SK-N-SH (cell line): ENCODE data around the gene PPP2R5C. TPM values are rescaled to one million over a fixed set of nuclear protein-coding genes. Genes with fewer than 3 reads are reported as not detected.

Experiments used
- CTCF ChIA-PET: fragments of 300-600, 350-600 bp; formaldehyde crosslinking; extraction: SDS; loops from one replicate; lab custom pipeline; 2021; lab: Yijun Ruan, JAX
- POLR2A ChIA-PET: fragments of 350-600 bp; sonication (Branson Sonifier 250); formaldehyde crosslinking; extraction: SDS; loops from one replicate; lab custom pipeline; 2020; ENCODE audit warnings: antibody characterized with exemption, inconsistent platforms; lab: Yijun Ruan, JAX
- DNase-seq: peaks from one replicate; pipeline ENCODE4 v3.0.0; 2012
- H2AFZ ChIP-seq: fragments of 200-600 bp; sonication (generic); 2 replicates; pipeline ENCODE4 v1.8.1; 2016; ENCODE audit warnings: antibody characterized with exemption, mild to moderate bottlenecking, low read depth
- H3F3A ChIP-seq: fragments of 200-600 bp; sonication (generic); replicated peaks from 2 replicates; pipeline ENCODE3; 2016; ENCODE audit warnings: antibody characterized with exemption, mild to moderate bottlenecking; ENCODE audit not compliant: insufficient read depth
- H3K27ac ChIP-seq, 2 experiments: fragments of 200-500 bp in 1 of 2; fragments of 200-600 bp in 1 of 2; sonication (Bioruptor generic) in 1 of 2; sonication (generic), shearing (Covaris generic) in 1 of 2; 2 replicates each; pipeline versions ENCODE4 v1.5.1 to v1.6.1; 2014 to 2016; ENCODE audit warnings: low read depth in 2 of 2, inconsistent platforms in 1 of 2, low read length in 1 of 2, mild to moderate bottlenecking in 1 of 2, mixed read lengths in 1 of 2
- H3K27me3 ChIP-seq: fragments of 200-600 bp; sonication (generic), shearing (Covaris generic); 2 replicates; pipeline ENCODE4 v1.6.1; 2016; ENCODE audit warnings: mixed run types; ENCODE audit not compliant: insufficient read depth
- H3K36me3 ChIP-seq, 2 experiments: fragments of 200-500 bp in 1 of 2; fragments of 200-600 bp in 1 of 2; sonication (Bioruptor generic) in 1 of 2; sonication (generic) in 1 of 2; replicated peaks in 1 of 2; 2 replicates each; pipeline versions ENCODE3 to v1.5.1; 2014 to 2016; ENCODE audit warnings: low read length in 1 of 2, mild to moderate bottlenecking in 1 of 2; ENCODE audit not compliant: insufficient read depth in 2 of 2, control insufficient read depth in 1 of 2
- H3K4me1 ChIP-seq, 2 experiments: fragments of 200-500 bp in 1 of 2; fragments of 200-600 bp in 1 of 2; sonication (Bioruptor generic) in 1 of 2; sonication (generic), shearing (Covaris generic) in 1 of 2; 2 replicates each; pipeline versions ENCODE4 v1.5.1 to v1.6.1; 2014 to 2016; ENCODE audit warnings: low read depth in 1 of 2, low read length in 1 of 2, mixed run types in 1 of 2; ENCODE audit not compliant: insufficient read depth in 2 of 2, control insufficient read depth in 1 of 2
- H3K4me2 ChIP-seq: fragments of 200-600 bp; sonication (generic), shearing (Covaris generic); 2 replicates; pipeline ENCODE4 v1.6.1; 2017; ENCODE audit warnings: mixed run types
- H3K4me3 ChIP-seq, 2 experiments: fragments of 200-500 bp in 1 of 2; fragments of 200-600 bp in 1 of 2; sonication (Bioruptor generic) in 1 of 2; sonication (generic), shearing (Covaris generic) in 1 of 2; 2 replicates each; pipeline versions ENCODE4 v1.5.1 to v1.8.1; 2014 to 2016; ENCODE audit warnings: low read depth in 2 of 2, inconsistent platforms in 1 of 2, low read length in 1 of 2, mild to moderate bottlenecking in 1 of 2, mixed read lengths in 1 of 2, moderate library complexity in 1 of 2
- H3K79me2 ChIP-seq: fragments of 200-600 bp; sonication (generic); 2 replicates; pipeline ENCODE4 v1.8.1; 2017; ENCODE audit warnings: mild to moderate bottlenecking; ENCODE audit not compliant: insufficient read depth
- H3K9ac ChIP-seq: fragments of 200-600 bp; sonication (generic); 2 replicates; pipeline ENCODE4 v1.6.1; 2017; ENCODE audit warnings: mixed run types
- H3K9me2 ChIP-seq: fragments of 200-600 bp; sonication (generic); 2 replicates; pipeline ENCODE4 v1.6.1; 2017; ENCODE audit warnings: mixed run types
- H3K9me3 ChIP-seq: fragments of 200-600 bp; sonication (generic); 2 replicates; pipeline ENCODE4 v1.6.1; 2017; ENCODE audit warnings: mixed run types, mild to moderate bottlenecking, moderate library complexity
- H4K20me1 ChIP-seq: fragments of 200-600 bp; sonication (generic); 2 replicates; pipeline ENCODE4 v1.6.1; 2017; ENCODE audit warnings: mild to moderate bottlenecking, mixed run types; ENCODE audit not compliant: insufficient read depth
- CHD2 ChIP-seq: fragments of 150-350 bp; IDR thresholded peaks from 2 replicates; pipeline ENCODE4 v1.6.1; 2018; ENCODE audit warnings: low read length; ENCODE audit not compliant: partially characterized antibody
- CTCF ChIP-seq: fragments of 200-600 bp; sonication (generic); IDR thresholded peaks from 2 replicates; pipeline ENCODE4 v1.6.1; 2017; ENCODE audit warnings: antibody characterized with exemption, mild to moderate bottlenecking, moderate library complexity
- EP300 ChIP-seq, 2 experiments: IDR thresholded peaks; 2 replicates each; pipeline versions ENCODE4 v1.4.0 to v1.6.1; 2012; ENCODE audit warnings: borderline replicate concordance in 1 of 2, low read depth in 1 of 2, low read length in 1 of 2
- FOSL2 ChIP-seq: IDR thresholded peaks from 2 replicates; pipeline ENCODE4 v1.4.0; 2012; ENCODE audit warnings: low read depth, mild to moderate bottlenecking, moderate library complexity, borderline replicate concordance
- GABPA ChIP-seq: IDR thresholded peaks from 2 replicates; pipeline ENCODE4 v1.4.0; 2012; ENCODE audit warnings: low read depth, mild to moderate bottlenecking
- MEF2A ChIP-seq: IDR thresholded peaks from 2 replicates; pipeline ENCODE4 v1.4.0; 2012; ENCODE audit warnings: low read depth, borderline replicate concordance
- RAD21 ChIP-seq: IDR thresholded peaks from 2 replicates; pipeline ENCODE4 v1.6.1; 2012; ENCODE audit warnings: mild to moderate bottlenecking, low read length
- RFX5 ChIP-seq: IDR thresholded peaks from 2 replicates; pipeline ENCODE4 v1.6.1; 2012; ENCODE audit warnings: mild to moderate bottlenecking, improper control_type of control experiment, low read length
- RXRA ChIP-seq: IDR thresholded peaks from 2 replicates; pipeline ENCODE4 v1.4.0; 2012; ENCODE audit warnings: low read depth, mild to moderate bottlenecking, borderline replicate concordance
- TCF12 ChIP-seq: IDR thresholded peaks from 2 replicates; pipeline ENCODE4 v1.4.0; 2012
- TEAD4 ChIP-seq: IDR thresholded peaks from 2 replicates; pipeline ENCODE4 v1.4.0; 2012; ENCODE audit warnings: mild to moderate bottlenecking, borderline replicate concordance; ENCODE audit not compliant: insufficient read depth
- USF1 ChIP-seq: IDR thresholded peaks from 2 replicates; pipeline ENCODE4 v1.4.0; 2012; ENCODE audit warnings: low read depth, borderline replicate concordance
- YY1 ChIP-seq: IDR thresholded peaks from 2 replicates; pipeline ENCODE4 v1.4.0; 2012; ENCODE audit warnings: low read depth, mild to moderate bottlenecking
- WGBS: methylation state at CpG from one replicate; pipeline ENCODE4 v1.1.6; 2017; ENCODE audit warnings: low lambda C conversion rate; 5-methylcytosine and 5-hydroxymethylcytosine counted together
- polyA plus RNA-seq, 3 experiments: library from polyadenylated mRNA; depleted of rRNA; stranded (reverse); fragments of >200 nt; gene quantifications; 2 replicates each; pipeline ENCODE4 v1.2.3, GENCODE V29; 2012
- TF ChIP-seq, protein P1 (sequence below): IDR thresholded peaks from 2 replicates; pipeline ENCODE4 v1.6.1; 2012; ENCODE audit warnings: mild to moderate bottlenecking, low read depth, low read length, moderate library complexity
- TF ChIP-seq, protein P2 (sequence below): fragments of 150-350 bp; IDR thresholded peaks from 2 replicates; pipeline ENCODE4 v1.6.1; 2017; ENCODE audit warnings: antibody characterized with exemption, low read length, low read depth, borderline replicate concordance
- TF ChIP-seq, protein P3 (sequence below): IDR thresholded peaks from 2 replicates; pipeline ENCODE4 v1.4.0; 2012; ENCODE audit warnings: low read depth

PPP2R5C gene
- polyA plus RNA-seq, 1 of the 3 experiments (the other 2 are of a cell fraction), result 43.7 TPM

DNA sequence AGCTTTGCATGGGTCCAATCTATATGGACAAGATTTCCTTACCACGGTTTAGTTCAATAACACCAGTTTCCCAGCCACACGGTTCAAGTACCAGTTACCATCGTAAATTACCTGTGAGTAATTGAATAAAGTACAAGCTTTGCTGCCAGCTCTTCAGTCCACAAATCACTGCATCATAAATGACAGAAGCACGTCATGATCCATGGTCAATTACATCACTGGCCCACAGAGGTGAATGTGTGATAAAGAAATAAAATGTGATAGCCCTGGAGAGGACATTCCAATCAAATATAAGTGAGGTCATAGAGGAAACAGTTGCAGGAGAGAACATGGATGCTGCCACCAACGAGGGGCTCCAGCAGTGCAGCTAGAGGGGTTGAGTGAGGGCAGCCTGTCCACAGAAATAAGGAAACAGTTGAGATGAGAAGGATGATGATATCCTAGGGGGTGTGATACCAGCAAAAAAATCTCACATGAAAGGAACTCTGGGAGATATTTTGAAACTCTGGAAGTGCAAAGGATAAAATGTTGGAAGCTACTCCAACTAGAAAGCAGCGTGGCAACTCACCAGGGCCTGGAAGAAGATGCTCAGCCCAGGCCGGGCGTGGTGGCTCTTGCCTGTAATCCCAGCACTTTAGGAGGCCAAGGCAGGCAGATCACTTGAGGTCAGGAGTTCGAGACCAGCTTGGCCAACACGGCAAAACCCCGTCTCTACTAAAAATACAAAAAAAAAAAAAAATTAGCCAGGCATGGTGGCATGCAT, 197.1 kb downstream of the PPP2R5C start:
- Histone ChIP-seq H3K4me3 (no peak overlapping the region), H3K9ac (no peak overlapping the region), H3K27me3 (no peaks in the 10 kb centered on the region), H3K36me3 (no peaks in the 10 kb centered on the region), H2AFZ (no peak overlapping the region), H3K79me2 (no peaks in the 10 kb centered on the region), H3K4me2 (no peak overlapping the region), H3K9me2 (no peaks in the 10 kb centered on the region), H3K27ac (no peak overlapping the region), H3K9me3 (no peaks in the 10 kb centered on the region), H4K20me1 (no peaks in the 10 kb centered on the region), H3K4me1 (peaks cover 17 to 21% of the 10 kb centered on the region in 2 experiments; a peak in 3 of 4 replicates), H3F3A (peaks cover 12% of the 10 kb centered on the region)
- POLR2A ChIA-PET, result interaction anchor here (0.7 kb wide), 1 partner anchor 143 kb away, joined by 4 read pairs; no protein-coding TSS in a partner anchor
- no peak for DNase-seq
- CTCF ChIA-PET, result interaction anchor here (0.6 to 1.7 kb wide), 4 partner anchors 88 to 251 kb away, joined by 3 to 12 read pairs (median 4); no protein-coding TSS in a partner anchor
- TF ChIP-seq RFX5 (no peak), MEF2A (no peak), USF1 (no peak), CTCF (no peak), FOSL2 (no peak), TEAD4 (no peak), TCF12 (no peak), RAD21 (no peak), RXRA (no peak), GABPA (no peak), EP300 (IDR thresholded peaks at IDR 0.05; ENCODE audit: borderline replicate concordance in 1 of 2, low read depth in 1 of 2, low read length in 1 of 2) (no peak), CHD2 (no peak), YY1 (no peak)
- TF ChIP-seq, protein P1, sequence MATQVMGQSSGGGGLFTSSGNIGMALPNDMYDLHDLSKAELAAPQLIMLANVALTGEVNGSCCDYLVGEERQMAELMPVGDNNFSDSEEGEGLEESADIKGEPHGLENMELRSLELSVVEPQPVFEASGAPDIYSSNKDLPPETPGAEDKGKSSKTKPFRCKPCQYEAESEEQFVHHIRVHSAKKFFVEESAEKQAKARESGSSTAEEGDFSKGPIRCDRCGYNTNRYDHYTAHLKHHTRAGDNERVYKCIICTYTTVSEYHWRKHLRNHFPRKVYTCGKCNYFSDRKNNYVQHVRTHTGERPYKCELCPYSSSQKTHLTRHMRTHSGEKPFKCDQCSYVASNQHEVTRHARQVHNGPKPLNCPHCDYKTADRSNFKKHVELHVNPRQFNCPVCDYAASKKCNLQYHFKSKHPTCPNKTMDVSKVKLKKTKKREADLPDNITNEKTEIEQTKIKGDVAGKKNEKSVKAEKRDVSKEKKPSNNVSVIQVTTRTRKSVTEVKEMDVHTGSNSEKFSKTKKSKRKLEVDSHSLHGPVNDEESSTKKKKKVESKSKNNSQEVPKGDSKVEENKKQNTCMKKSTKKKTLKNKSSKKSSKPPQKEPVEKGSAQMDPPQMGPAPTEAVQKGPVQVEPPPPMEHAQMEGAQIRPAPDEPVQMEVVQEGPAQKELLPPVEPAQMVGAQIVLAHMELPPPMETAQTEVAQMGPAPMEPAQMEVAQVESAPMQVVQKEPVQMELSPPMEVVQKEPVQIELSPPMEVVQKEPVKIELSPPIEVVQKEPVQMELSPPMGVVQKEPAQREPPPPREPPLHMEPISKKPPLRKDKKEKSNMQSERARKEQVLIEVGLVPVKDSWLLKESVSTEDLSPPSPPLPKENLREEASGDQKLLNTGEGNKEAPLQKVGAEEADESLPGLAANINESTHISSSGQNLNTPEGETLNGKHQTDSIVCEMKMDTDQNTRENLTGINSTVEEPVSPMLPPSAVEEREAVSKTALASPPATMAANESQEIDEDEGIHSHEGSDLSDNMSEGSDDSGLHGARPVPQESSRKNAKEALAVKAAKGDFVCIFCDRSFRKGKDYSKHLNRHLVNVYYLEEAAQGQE, result no peak
- TF ChIP-seq, protein P2, sequence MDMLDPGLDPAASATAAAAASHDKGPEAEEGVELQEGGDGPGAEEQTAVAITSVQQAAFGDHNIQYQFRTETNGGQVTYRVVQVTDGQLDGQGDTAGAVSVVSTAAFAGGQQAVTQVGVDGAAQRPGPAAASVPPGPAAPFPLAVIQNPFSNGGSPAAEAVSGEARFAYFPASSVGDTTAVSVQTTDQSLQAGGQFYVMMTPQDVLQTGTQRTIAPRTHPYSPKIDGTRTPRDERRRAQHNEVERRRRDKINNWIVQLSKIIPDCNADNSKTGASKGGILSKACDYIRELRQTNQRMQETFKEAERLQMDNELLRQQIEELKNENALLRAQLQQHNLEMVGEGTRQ, result no peak
- TF ChIP-seq, protein P3, sequence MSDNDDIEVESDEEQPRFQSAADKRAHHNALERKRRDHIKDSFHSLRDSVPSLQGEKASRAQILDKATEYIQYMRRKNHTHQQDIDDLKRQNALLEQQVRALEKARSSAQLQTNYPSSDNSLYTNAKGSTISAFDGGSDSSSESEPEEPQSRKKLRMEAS, result no peak
- 83% methylated on average over 11 of the region's 11 CpGs for WGBS
